GM23338 (cell line): ENCODE data around the gene C14orf132.

Source experiments
- CREB1 ChIP-seq: fragments of 250-450 bp; sonication (Bioruptor Pico); IDR thresholded peaks from 2 replicates; pipeline ENCODE4 v1.5.0; 2020; ENCODE audit warnings: low read depth, mild to moderate bottlenecking, moderate library complexity
- ETS1 ChIP-seq: IDR thresholded peaks from 2 replicates; pipeline ENCODE4 v1.6.1; 2016; ENCODE audit warnings: antibody characterized with exemption
- EZH2 ChIP-seq: fragments of 200-600 bp; sonication (generic); IDR thresholded peaks from one replicate; pipeline ENCODE4 v1.8.0; 2017; ENCODE audit warnings: antibody characterized with exemption, mild to moderate bottlenecking, low read depth; ENCODE audit not compliant: unreplicated experiment
- EZH2phosphoT487 ChIP-seq: fragments of 200-600 bp; sonication (generic); IDR thresholded peaks from one replicate; pipeline ENCODE4 v1.8.1; 2018; ENCODE audit warnings: antibody characterized with exemption; ENCODE audit not compliant: unreplicated experiment
- JUNB ChIP-seq: IDR thresholded peaks from one replicate; pipeline ENCODE4 v1.6.1; 2016; ENCODE audit warnings: antibody characterized with exemption; ENCODE audit not compliant: unreplicated experiment
- NANOG ChIP-seq: IDR thresholded peaks from 2 replicates; pipeline ENCODE4 v1.6.1; 2016; ENCODE audit warnings: antibody characterized with exemption, borderline replicate concordance
- POLR2AphosphoS5 ChIP-seq: IDR thresholded peaks from 2 replicates; pipeline ENCODE4 v1.6.1; 2016; ENCODE audit warnings: antibody characterized with exemption, low read depth
- REST ChIP-seq: IDR thresholded peaks from one replicate; pipeline ENCODE4 v1.6.1; 2018; ENCODE audit warnings: antibody characterized with exemption; ENCODE audit not compliant: unreplicated experiment
- STAT1 ChIP-seq: IDR thresholded peaks from one replicate; pipeline ENCODE4 v1.6.1; 2016; ENCODE audit warnings: antibody characterized with exemption; ENCODE audit not compliant: unreplicated experiment
- ZNF114 ChIP-seq: fragments of 250-450 bp; sonication (Bioruptor Pico); IDR thresholded peaks from 2 replicates; pipeline ENCODE4 v1.5.0; 2020; ENCODE audit warnings: mild to moderate bottlenecking, moderate library complexity
- TF ChIP-seq, protein P1 (sequence below), 2 experiments: fragments of 200-600 bp in 1 of 2; sonication (generic) in 1 of 2; conservative IDR thresholded peaks; 2 replicates each; pipeline versions ENCODE4 v1.5.1 to v1.6.1; 2016 to 2017; ENCODE audit warnings: antibody characterized with exemption in 2 of 2, low read depth in 2 of 2, mild to moderate bottlenecking in 2 of 2, moderate library complexity in 1 of 2
- TF ChIP-seq, protein P2 (sequence below): fragments of 250-450 bp; sonication (Bioruptor Pico); IDR thresholded peaks from 2 replicates; pipeline ENCODE4 v1.5.0; 2020; ENCODE audit warnings: mild to moderate bottlenecking, moderate library complexity

- no peak for TF ChIP-seq POLR2AphosphoS5
- TF ChIP-seq, protein P1, sequence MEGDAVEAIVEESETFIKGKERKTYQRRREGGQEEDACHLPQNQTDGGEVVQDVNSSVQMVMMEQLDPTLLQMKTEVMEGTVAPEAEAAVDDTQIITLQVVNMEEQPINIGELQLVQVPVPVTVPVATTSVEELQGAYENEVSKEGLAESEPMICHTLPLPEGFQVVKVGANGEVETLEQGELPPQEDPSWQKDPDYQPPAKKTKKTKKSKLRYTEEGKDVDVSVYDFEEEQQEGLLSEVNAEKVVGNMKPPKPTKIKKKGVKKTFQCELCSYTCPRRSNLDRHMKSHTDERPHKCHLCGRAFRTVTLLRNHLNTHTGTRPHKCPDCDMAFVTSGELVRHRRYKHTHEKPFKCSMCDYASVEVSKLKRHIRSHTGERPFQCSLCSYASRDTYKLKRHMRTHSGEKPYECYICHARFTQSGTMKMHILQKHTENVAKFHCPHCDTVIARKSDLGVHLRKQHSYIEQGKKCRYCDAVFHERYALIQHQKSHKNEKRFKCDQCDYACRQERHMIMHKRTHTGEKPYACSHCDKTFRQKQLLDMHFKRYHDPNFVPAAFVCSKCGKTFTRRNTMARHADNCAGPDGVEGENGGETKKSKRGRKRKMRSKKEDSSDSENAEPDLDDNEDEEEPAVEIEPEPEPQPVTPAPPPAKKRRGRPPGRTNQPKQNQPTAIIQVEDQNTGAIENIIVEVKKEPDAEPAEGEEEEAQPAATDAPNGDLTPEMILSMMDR (conservative IDR thresholded peaks at IDR 0.05; ENCODE audit: low read depth in 2 of 2) = no peak
- TF ChIP-seq EZH2 = no peak
- TF ChIP-seq ZNF114 = no peak
- TF ChIP-seq, protein P2, sequence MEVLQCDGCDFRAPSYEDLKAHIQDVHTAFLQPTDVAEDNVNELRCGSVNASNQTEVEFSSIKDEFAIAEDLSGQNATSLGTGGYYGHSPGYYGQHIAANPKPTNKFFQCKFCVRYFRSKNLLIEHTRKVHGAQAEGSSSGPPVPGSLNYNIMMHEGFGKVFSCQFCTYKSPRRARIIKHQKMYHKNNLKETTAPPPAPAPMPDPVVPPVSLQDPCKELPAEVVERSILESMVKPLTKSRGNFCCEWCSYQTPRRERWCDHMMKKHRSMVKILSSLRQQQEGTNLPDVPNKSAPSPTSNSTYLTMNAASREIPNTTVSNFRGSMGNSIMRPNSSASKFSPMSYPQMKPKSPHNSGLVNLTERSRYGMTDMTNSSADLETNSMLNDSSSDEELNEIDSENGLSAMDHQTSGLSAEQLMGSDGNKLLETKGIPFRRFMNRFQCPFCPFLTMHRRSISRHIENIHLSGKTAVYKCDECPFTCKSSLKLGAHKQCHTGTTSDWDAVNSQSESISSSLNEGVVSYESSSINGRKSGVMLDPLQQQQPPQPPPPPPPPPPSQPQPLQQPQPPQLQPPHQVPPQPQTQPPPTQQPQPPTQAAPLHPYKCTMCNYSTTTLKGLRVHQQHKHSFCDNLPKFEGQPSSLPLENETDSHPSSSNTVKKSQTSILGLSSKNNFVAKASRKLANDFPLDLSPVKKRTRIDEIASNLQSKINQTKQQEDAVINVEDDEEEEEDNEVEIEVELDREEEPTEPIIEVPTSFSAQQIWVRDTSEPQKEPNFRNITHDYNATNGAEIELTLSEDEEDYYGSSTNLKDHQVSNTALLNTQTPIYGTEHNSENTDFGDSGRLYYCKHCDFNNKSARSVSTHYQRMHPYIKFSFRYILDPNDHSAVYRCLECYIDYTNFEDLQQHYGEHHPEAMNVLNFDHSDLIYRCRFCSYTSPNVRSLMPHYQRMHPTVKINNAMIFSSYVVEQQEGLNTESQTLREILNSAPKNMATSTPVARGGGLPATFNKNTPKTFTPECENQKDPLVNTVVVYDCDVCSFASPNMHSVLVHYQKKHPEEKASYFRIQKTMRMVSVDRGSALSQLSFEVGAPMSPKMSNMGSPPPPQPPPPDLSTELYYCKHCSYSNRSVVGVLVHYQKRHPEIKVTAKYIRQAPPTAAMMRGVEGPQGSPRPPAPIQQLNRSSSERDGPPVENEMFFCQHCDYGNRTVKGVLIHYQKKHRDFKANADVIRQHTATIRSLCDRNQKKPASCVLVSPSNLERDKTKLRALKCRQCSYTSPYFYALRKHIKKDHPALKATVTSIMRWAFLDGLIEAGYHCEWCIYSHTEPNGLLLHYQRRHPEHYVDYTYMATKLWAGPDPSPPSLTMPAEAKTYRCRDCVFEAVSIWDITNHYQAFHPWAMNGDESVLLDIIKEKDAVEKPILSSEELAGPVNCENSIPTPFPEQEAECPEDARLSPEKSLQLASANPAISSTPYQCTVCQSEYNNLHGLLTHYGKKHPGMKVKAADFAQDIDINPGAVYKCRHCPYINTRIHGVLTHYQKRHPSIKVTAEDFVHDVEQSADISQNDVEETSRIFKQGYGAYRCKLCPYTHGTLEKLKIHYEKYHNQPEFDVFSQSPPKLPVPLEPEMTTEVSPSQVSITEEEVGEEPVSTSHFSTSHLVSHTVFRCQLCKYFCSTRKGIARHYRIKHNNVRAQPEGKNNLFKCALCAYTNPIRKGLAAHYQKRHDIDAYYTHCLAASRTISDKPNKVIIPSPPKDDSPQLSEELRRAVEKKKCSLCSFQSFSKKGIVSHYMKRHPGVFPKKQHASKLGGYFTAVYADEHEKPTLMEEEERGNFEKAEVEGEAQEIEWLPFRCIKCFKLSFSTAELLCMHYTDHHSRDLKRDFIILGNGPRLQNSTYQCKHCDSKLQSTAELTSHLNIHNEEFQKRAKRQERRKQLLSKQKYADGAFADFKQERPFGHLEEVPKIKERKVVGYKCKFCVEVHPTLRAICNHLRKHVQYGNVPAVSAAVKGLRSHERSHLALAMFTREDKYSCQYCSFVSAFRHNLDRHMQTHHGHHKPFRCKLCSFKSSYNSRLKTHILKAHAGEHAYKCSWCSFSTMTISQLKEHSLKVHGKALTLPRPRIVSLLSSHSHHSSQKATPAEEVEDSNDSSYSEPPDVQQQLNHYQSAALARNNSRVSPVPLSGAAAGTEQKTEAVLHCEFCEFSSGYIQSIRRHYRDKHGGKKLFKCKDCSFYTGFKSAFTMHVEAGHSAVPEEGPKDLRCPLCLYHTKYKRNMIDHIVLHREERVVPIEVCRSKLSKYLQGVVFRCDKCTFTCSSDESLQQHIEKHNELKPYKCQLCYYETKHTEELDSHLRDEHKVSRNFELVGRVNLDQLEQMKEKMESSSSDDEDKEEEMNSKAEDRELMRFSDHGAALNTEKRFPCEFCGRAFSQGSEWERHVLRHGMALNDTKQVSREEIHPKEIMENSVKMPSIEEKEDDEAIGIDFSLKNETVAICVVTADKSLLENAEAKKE (CRISPR knock-in tag) = no peak
- no peak for TF ChIP-seq JUNB
- no peak for TF ChIP-seq NANOG
- no peak for TF ChIP-seq REST
- no peak for TF ChIP-seq EZH2phosphoT487
- no peak for TF ChIP-seq CREB1 (CRISPR knock-in tag)
- no peak for TF ChIP-seq ETS1
- TF ChIP-seq STAT1 = no peak
Measured at GRCh38 chr14:96054661-96055060, 15.5 kb downstream of the C14orf132 start.
